ENCODE measurements around the gene KRTAP9-7. TPM values are rescaled to one million over a fixed set of nuclear protein-coding genes. Genes with fewer than 3 reads are reported as not detected.
"Not testable (repeated sequence)": the region's sequence is repeated elsewhere in the genome, so short reads cannot be mapped to it uniquely, and the experiment has no call there.

The KRTAP9-7 gene
- total RNA-seq, 1 experiment from 2014 or later, result not detected

GRCh38 chr17:41237949-41238437 lies 37.5 kb upstream of the KRTAP9-7 start, which contains the start of gene KRTAP9-8:
TSS of gene KRTAP9-8 (plus strand) at chr17:41237999. CDS start at chr17:41238052, 53 bp downstream.
- peaks cover 10% of the 10 kb centered on the region for H3K9me3 Mint-ChIP-seq (ENCODE audit: low read depth, unreplicated experiment)
- H3K36me3 Mint-ChIP-seq (ENCODE audit: insufficient read depth, unreplicated experiment); BruUV-seq (replicated peaks); H3K4me1 Mint-ChIP-seq (ENCODE audit: low read depth, unreplicated experiment); H3K27ac Mint-ChIP-seq (ENCODE audit: unreplicated experiment); H3K27me3 Mint-ChIP-seq (ENCODE audit: unreplicated experiment); DNase-seq; CTCF ChIA-PET; intact Hi-C loops (cut with micrococcal nuclease; ENCODE audit: unreplicated experiment); H3K4me3 Mint-ChIP-seq (ENCODE audit: low read depth, unreplicated experiment): not testable (repeated sequence)

GRCh38 chr17:41246995-41247787 lies 28.3 kb upstream of the KRTAP9-7 start:
- DNase-seq; H3K9me3 Mint-ChIP-seq (ENCODE audit: low read depth, unreplicated experiment); H3K4me3 Mint-ChIP-seq (ENCODE audit: low read depth, unreplicated experiment); BruUV-seq (replicated peaks); H3K27ac Mint-ChIP-seq (ENCODE audit: unreplicated experiment); H3K27me3 Mint-ChIP-seq (ENCODE audit: unreplicated experiment); H3K4me1 Mint-ChIP-seq (ENCODE audit: low read depth, unreplicated experiment); intact Hi-C loops (cut with micrococcal nuclease; ENCODE audit: unreplicated experiment); H3K36me3 Mint-ChIP-seq (ENCODE audit: insufficient read depth, unreplicated experiment): not testable (repeated sequence)
- CTCF ChIA-PET, result interaction anchor here (0.6 to 0.8 kb wide), 2 partner anchors 288 to 1295 kb away, joined by 3 to 7 read pairs; no protein-coding TSS in a partner anchor

- not testable (repeated sequence) for H3K9me3 Mint-ChIP-seq (ENCODE audit: low read depth, unreplicated experiment); BruUV-seq (replicated peaks)
Measured at GRCh38 chr17:41249637-41250240, 25.8 kb upstream of the KRTAP9-7 start, which contains the start of gene KRTAP9-4. TSS of gene KRTAP9-4 (plus strand) at chr17:41249687. CDS start at chr17:41249721, 34 bp downstream.

GRCh38 chr17:41251261-41251660 lies 24.2 kb upstream of the KRTAP9-7 start:
- H3K9me3 Mint-ChIP-seq (ENCODE audit: low read depth, unreplicated experiment), result no peaks in the 10 kb centered on the region
- peaks cover 15% of the 10 kb centered on the region for H3K27me3 Mint-ChIP-seq (ENCODE audit: unreplicated experiment)
- H3K27ac Mint-ChIP-seq (ENCODE audit: unreplicated experiment), result no peak overlapping the region
- CTCF ChIA-PET, result no interaction called here
- no TSS peak for BruUV-seq (replicated peaks)
- TF ChIP-seq CTCF (IDR thresholded peaks at IDR 0.05; ENCODE audit: unreplicated experiment), result no peak
- H3K4me1 Mint-ChIP-seq (ENCODE audit: low read depth, unreplicated experiment), result peaks cover 8% of the 10 kb centered on the region
- DNase-seq, result no peak
- H3K36me3 Mint-ChIP-seq (ENCODE audit: insufficient read depth, unreplicated experiment), result no peaks in the 10 kb centered on the region
- H3K4me3 Mint-ChIP-seq (ENCODE audit: low read depth, unreplicated experiment), result no peak overlapping the region
- intact Hi-C loops (cut with micrococcal nuclease; ENCODE audit: unreplicated experiment), result no loop called here

More at GRCh38 chr17:41249637-41250240, 25.8 kb upstream of the KRTAP9-7 start, which contains the start of gene KRTAP9-4:
- H3K4me3 Mint-ChIP-seq (ENCODE audit: low read depth, unreplicated experiment); DNase-seq; H3K27ac Mint-ChIP-seq (ENCODE audit: unreplicated experiment); intact Hi-C loops (cut with micrococcal nuclease; ENCODE audit: unreplicated experiment); H3K36me3 Mint-ChIP-seq (ENCODE audit: insufficient read depth, unreplicated experiment); H3K4me1 Mint-ChIP-seq (ENCODE audit: low read depth, unreplicated experiment): not testable (repeated sequence)
- peaks cover 15% of the 10 kb centered on the region for H3K27me3 Mint-ChIP-seq (ENCODE audit: unreplicated experiment)
- CTCF ChIA-PET, result interaction anchor here (1.1 kb wide), 1 partner anchor 37 kb away, joined by 3 read pairs; no protein-coding TSS in a partner anchor

- peaks cover 22% of the 10 kb centered on the region for H3K27me3 Mint-ChIP-seq (ENCODE audit: unreplicated experiment)
- H3K4me3 Mint-ChIP-seq (ENCODE audit: low read depth, unreplicated experiment), result no peak overlapping the region
- CTCF ChIA-PET, result no interaction called here
- H3K27ac Mint-ChIP-seq (ENCODE audit: unreplicated experiment), result no peak overlapping the region
- no peaks in the 10 kb centered on the region for H3K9me3 Mint-ChIP-seq (ENCODE audit: low read depth, unreplicated experiment)
- TF ChIP-seq CTCF (IDR thresholded peaks at IDR 0.05; ENCODE audit: unreplicated experiment), result no peak
- intact Hi-C loops (cut with micrococcal nuclease; ENCODE audit: unreplicated experiment), result no loop called here
- no peaks in the 10 kb centered on the region for H3K4me1 Mint-ChIP-seq (ENCODE audit: low read depth, unreplicated experiment)
- DNase-seq, result no peak
- H3K36me3 Mint-ChIP-seq (ENCODE audit: insufficient read depth, unreplicated experiment), result no peaks in the 10 kb centered on the region
- BruUV-seq (replicated peaks), result no TSS peak
Measured at GRCh38 chr17:41254861-41255260, 20.6 kb upstream of the KRTAP9-7 start.

GRCh38 chr17:41255381-41256290 lies 19.9 kb upstream of the KRTAP9-7 start, which contains the start of gene KRTAP9-9:
TSS of gene KRTAP9-9 (plus strand) at chr17:41255384.
- H3K9me3 Mint-ChIP-seq (ENCODE audit: low read depth, unreplicated experiment); H3K36me3 Mint-ChIP-seq (ENCODE audit: insufficient read depth, unreplicated experiment); H3K4me3 Mint-ChIP-seq (ENCODE audit: low read depth, unreplicated experiment); intact Hi-C loops (cut with micrococcal nuclease; ENCODE audit: unreplicated experiment); DNase-seq; CTCF ChIA-PET; H3K4me1 Mint-ChIP-seq (ENCODE audit: low read depth, unreplicated experiment); BruUV-seq (replicated peaks); H3K27ac Mint-ChIP-seq (ENCODE audit: unreplicated experiment): not testable (repeated sequence)
- H3K27me3 Mint-ChIP-seq (ENCODE audit: unreplicated experiment), result peaks cover 22% of the 10 kb centered on the region

All from Calu3 (cell line).